ENCODE results near the gene BACE2.

BACE2 gene

GRCh38 chr21:41167348-41168342 is at the start of gene BACE2:
TSS of gene BACE2 (plus strand) at chr21:41168160. CDS start at chr21:41168264, 104 bp downstream.
- DNase-seq = peak; percentile 73

GRCh38 chr21:41119901-41120300 is 48.1 kb upstream of the BACE2 start:
- DNase-seq = no peak

- DNase-seq = no peak
Measured at GRCh38 chr21:41120997-41121396, 47.0 kb upstream of the BACE2 start.

DNA sequence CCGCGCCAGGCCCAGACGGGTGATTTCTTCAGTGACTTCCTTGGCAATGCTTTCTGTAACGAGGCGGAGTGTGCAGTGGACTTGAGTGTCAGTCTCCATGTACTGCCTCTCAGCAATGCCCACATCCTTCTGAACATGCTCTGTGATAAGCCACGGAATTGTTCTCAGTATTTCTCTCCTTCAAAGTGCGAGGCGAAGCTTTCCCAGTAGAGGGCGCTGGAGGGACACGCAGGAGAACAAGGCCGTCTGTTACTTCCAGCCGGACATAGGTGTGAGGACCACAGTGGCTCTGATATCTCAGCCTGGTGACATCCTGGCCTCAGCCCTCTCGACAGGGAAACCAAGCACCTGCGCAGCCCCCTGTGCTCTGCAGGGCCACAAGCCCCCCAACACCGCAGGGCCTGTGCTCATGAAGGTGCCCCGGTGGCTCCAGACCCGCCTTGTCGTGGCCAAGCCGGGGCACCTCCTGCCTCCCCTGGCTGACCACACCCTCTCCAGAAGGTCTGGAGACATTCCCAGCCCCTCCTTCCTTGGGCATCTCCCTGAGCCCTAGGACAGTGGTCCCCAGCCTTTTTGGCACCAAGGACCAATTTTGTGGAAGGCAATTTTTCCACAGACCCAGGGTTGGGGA is 46.1 kb upstream of the BACE2 start:
- peak; percentile 73 for DNase-seq

DNA sequence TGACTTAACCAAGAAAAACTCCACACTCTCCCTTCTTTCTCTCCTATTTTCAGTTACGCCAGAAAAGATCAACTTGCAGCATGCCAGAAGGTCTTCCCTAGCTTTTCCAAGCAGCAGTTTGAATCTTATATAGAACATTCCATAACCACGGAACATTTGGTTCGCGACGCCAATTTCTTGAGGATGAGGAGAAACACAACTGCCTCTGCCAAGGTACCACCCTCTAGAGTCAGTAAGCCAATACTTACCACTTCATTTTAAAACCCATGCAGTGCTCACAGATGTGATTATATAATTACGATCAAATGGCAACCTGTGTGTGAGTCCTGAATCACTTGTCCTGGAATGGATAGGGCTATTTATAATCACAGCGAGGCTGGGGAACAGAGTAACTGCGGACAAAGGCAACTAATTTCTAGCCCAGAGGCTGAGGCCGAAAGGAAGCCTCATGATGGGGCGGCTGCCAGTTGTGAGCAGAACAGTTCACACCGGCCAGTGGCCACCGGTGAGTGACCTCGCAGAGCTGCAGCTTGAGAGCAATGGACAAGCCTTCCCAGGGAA is 43.2 kb upstream of the BACE2 start:
- DNase-seq = no peak

DNA sequence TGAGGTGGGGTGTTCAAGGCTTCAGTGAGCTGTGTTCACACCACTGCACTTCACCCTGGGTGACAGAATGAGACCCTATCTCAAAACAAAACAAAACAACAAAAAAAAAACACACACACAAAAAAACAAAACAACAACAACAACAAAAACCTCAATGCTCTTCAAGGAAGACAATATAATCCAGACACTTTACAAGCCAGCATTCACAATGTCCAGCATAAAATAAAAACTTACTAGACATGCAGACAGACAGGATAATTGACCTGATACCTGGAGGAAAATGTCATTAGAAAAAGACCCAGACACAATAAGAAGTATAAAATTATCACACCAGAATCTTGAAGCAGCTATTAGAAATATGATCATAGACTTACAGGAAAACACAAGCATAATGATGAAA is 39.0 kb upstream of the BACE2 start:
- DNase-seq = no peak

- no peak for DNase-seq
Measured at GRCh38 chr21:41130883-41131282, 37.1 kb upstream of the BACE2 start.

- DNase-seq = peak; percentile 44
Measured at GRCh38 chr21:41133874-41134522, 34.0 kb upstream of the BACE2 start.

GRCh38 chr21:41135746-41136145 is 32.2 kb upstream of the BACE2 start:
- no peak for DNase-seq

DNA sequence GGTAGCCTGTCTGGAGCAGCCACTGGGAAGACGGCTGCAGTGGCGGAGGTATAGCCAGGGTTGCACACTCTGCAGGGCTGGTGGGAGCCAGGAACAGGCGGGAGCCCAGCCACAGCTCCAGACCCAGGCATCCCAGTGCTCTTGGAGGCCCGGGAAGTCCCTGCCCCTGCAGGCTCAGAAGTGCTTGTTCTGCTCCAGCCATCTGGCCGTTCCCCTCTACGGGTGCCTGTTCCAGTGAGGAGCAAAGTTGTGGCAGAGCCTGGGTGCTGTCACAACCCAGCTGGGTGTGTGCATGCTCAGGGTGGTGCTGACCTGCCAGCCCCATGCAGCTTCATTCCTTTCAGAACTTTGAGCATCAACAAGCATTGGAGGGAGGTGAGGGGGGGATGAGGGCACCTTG is 31.7 kb upstream of the BACE2 start:
- DNase-seq = no peak

DNA sequence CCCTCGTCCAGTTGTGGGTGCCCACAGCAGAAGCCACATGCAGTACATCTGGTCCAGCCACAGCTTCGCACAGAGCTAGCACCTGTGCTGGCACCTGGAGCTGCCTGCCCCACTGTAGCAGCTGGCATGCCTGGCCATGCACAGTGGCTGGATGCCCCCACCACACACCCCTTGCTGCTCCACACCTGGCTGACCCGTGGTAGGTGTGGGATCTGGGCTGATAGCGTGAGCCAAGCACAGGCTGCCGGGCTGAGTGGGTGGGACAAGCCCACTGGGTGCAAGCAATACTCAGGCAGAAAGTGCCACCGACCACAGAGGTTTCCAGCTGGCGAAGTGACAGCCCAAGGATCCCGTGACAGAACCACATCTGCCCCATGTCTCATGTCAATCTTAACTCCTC is 30.6 kb upstream of the BACE2 start:
- DNase-seq = no peak

GRCh38 chr21:41137889-41138288 is 30.1 kb upstream of the BACE2 start:
- no peak for DNase-seq

DNA sequence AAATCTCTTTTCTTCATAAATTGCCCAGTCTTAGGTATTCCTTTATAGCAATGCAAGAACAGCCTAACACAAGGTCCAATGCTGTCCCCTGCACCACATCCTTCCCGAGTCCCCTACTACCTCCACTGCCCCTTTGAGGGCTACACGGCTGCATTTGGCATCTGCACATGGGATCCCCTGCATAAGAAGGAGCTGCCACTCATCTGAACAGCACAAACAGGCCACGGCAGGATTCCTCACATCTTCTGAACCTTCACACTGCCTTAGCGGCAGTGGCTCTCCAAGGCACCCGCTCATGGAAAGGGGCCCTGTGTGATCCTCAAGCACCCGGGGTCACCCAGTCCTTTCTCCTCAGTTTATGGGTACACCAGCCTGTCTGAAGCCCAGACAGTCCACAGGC is 29.2 kb upstream of the BACE2 start:
- no peak for DNase-seq

DNA sequence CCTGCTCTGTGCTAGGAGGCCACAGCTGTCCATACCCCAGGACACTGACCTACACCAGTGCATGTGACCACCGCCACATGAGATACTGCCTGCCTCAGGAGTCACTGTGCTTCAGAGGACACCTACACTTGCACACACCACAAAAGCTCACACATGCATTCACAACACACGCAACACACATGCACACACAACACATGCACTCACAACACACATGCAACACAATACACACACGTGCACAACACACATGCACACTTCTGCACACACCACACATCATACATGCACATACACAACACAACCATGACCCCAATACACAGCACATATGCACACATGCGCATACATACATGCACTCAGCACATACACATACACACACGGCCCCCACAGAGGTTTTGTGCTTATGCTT is 28.7 kb upstream of the BACE2 start:
- DNase-seq = no peak

DNA sequence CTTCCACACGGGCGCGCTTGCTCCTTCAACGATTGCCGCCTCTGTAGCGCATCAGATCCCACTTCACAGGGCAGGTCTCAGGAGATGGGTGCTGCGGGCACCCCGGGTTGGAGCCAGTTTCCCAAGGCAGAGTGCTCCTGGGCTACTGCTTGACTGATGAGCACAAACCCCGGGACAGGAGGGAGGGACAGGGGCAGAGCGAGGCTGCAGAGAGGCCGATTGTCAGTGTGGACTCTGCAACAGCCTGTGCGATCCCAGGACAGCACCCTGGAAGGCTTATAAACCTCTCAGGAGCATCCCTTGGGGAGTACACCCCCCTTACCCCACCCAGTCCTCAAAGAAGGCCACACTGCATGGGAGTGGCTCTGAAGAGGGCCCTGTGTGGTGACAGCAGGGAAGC is 28.0 kb upstream of the BACE2 start:
- DNase-seq = no peak

GRCh38 chr21:41141031-41141457 is 26.9 kb upstream of the BACE2 start:
- DNase-seq = no peak

- peak; percentile 69 for DNase-seq
Measured at GRCh38 chr21:41142051-41142795, 25.7 kb upstream of the BACE2 start.

DNA sequence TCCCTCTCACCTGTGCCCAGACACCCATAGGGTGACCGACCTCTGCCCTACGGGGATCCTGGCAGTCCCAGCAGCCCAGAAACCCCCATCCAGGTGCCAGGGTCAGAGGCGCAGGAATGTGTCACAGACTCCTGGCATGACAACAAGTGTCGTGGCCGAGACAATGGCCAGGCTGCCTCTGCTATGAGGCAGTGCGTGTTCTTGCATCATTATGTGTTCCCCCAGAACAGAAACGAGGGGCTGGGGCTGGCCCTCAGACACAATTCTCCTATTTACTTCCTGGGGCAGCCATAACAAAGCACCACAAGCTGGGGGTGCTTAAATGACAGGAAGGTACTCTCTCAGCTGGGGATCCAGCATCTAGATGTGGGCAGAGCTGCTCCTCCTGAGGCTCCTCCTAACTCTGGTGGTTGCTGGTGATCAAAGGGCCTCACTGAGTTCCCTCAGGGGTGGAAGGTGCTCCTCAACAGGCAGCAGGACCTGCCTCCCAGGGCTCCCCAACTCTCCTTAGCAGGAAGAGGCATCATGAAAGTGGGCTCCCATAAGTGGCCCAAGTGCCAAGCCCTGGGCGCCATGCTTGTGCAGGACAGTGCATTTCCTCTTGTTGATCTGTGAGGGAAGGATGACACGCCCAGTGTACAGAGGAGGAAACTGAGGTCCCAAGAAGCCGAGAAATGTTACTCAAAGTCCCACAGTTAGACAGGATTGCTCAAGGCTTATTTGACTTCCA is 24.2 kb upstream of the BACE2 start:
- DNase-seq = no peak

DNA sequence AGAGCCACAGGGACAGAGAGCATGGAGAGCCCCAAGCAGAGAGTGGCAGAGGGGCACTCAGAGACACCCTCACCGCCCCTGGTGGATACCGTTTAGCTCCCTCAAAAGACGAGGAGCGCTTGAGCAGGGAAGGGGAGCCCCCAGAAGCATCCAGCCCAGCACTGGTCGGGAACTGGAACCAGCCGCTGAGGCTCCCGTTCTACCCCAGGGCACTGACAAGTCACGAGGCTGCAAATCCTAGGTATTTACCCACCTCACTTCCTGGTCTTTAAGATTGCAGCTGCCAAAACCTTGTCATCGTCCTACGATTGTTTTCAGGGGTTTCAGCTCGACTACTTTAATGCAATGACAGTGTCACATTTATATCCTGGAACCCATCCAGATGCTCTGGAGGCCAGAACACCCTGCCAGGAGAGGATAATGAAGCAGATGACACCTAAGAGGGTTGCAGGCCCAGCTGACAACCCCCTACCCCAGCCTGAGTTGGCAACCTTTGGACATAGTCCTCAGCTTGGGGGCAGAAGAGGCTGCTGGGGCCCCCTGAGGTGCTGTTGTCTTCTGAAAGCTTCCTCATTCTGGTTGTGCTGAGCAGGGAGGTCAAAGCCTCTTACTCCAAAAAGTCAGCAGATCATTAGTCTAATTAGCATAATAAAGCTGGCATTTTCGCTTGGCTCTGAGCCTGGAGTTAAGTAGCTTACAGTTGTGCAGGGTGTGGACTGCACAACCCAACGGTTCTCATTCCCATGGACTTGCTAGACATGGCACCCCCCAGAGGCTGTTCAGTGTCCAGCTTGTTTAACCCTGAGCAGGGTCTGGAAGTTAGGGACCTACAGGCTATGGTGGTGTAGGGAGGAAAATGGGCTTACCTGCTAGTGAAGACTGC is 20.6 kb upstream of the BACE2 start:
- no peak for DNase-seq

- DNase-seq = no peak
Measured at GRCh38 chr21:41147979-41148355, 20.0 kb upstream of the BACE2 start.

DNA sequence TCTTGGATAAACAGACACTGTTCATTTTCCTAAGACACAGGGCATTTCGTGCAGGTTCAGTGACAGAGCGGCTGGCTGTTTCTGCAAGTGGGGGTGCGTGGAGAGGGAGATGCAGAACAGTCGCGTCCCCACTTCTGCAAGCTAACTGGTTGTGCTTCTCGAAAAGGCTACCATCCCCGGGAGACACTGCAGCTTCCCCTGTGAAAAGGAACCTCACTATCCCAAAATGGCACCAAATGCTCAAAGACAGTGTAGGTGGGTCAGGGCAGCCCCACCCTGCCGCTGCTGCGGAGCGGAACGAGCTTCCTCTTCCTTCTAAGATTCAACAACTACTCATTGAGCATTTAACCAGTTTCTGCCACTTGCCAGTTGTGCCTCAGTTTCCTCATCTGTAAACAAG is 19.2 kb upstream of the BACE2 start:
- no peak for DNase-seq
